Endometrium (tissue), 2 donors: ENCODE measurements around the gene RNF151.
"Not testable (repeated sequence)": the region's sequence is repeated elsewhere in the genome, so short reads cannot be mapped to it uniquely, and the experiment has no call there.

Experiments used
- FAIRE-seq: peaks from 2 replicates; lab custom pipeline; 2012; peaks lifted over from hg19 to GRCh38; lab: Jason Lieb, UNC
- donor health status: control.
- donor health status: control.

RNF151 gene

GRCh38 chr16:1939833-1940232 is 26.8 kb upstream of the RNF151 start:
- FAIRE-seq, result not testable (repeated sequence)

DNA sequence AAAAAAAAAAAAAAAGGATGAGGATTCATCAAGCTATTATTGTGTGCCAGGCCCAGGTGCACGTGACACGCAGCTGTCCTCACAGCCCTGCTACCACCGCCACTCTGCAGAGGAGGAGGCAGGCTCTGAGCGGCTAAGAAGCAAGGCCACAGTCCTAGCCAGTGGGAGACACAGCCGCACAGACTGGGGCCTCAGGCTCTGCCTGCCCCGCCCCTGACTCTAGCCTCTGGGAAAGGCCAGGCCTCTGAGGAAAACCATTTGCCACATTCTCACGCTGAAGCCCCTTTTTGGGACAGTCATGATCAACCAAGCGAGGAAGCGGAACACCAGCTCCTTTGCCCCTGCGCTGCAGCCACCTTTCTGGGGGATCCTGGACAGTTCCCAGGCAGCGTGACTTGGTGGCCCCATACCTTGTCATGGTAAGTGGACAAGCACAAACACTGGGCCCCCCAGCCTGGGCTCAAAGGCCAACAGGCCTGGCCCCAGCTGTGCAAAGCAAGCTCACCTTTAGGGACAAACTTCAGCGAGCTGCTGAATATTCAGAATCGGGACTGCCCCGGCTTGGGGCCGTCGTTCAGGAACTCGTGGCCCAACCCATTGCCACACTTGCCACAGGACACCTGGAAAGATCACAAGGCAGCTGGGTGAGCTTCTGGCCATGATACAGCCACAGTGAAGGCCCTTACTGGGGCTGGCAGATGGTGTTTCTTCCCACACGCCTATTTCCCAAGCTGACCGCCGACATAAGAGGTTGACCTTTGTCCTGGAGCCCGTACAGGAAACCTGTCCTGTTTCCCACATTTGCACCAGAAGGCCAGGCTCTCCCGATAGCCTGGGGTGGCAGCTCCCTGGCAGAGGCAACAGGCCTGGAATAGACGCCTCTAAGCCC is 26.1 kb upstream of the RNF151 start:
- FAIRE-seq, result no peak

DNA sequence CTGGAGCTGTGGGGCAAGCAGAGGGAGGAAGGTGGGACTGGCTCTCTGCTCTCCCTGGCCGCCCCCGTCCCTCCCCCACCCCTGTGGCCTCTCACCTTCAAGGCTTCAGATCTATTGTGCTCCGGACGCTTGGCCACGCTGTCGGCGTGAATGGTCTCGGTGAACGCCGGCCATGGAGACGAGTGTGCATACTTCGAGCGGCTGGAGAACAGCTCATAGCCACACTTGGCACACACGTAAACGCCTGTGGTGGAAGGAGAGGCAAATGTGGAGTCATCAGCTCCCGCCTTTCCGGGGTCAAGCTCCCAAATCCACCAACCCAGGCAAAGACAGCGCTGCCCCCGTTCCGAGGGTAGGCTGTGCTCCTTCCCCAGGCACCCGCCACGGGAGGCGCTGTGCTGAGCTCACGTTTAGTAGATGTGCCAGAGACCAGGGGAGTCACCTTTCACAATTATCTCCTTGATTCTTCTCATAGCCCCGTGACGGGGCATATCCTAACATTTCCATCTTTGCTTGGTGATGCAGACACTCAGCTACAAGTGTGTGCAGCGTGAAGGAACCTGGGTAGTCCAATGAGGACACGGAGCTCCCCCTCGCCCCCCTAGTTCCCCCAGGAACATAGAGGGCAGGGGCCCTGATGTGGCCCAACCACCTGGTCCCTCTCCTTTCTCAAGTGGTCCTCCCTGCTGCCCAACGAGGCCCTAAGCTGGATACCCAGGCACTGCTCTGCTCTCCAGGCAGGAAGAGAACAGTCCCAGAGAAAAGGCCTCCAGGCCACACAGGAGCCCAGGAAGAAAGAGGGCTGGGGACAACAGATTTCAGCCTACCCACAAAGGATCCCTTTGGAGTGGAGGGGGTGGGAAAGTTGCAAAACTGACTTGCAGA is 25.3 kb upstream of the RNF151 start:
- no peak for FAIRE-seq

DNA sequence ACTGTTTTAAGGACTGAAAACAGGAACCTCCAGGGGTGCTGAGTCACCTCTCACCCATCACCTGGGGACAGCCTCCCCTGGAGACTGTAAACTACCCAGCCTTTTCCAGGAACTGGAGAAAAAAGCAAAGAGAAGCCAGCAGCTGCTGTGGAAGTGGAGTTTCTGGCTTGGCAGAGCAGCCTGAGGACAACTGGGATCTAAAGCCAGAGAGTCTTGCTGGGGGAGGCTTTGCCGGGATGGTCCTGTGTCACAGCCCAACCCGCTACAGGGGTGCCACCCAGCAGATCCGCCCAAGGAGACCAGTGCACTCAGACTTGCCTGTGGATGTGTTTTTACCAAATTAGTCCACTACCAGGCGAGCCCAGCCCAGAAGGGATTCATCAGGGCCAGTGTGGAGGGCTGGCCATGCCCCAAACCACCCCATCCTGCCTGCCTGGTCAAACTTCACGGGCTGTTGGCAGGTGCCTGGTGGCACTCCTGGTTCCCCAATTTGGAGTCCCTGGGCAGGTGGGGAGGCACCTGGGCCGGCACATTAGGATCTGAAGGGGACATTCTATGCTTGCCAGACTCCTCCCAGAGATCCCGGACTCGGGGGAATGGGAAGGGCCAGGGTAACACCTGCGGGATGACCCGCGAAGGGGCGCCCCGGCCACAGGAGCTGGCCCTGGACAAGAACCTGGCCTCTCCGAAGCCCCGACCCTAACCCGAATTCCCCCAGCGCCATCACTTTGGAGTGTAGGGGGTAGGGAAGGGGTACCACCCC is 24.4 kb upstream of the RNF151 start:
- no peak for FAIRE-seq

DNA sequence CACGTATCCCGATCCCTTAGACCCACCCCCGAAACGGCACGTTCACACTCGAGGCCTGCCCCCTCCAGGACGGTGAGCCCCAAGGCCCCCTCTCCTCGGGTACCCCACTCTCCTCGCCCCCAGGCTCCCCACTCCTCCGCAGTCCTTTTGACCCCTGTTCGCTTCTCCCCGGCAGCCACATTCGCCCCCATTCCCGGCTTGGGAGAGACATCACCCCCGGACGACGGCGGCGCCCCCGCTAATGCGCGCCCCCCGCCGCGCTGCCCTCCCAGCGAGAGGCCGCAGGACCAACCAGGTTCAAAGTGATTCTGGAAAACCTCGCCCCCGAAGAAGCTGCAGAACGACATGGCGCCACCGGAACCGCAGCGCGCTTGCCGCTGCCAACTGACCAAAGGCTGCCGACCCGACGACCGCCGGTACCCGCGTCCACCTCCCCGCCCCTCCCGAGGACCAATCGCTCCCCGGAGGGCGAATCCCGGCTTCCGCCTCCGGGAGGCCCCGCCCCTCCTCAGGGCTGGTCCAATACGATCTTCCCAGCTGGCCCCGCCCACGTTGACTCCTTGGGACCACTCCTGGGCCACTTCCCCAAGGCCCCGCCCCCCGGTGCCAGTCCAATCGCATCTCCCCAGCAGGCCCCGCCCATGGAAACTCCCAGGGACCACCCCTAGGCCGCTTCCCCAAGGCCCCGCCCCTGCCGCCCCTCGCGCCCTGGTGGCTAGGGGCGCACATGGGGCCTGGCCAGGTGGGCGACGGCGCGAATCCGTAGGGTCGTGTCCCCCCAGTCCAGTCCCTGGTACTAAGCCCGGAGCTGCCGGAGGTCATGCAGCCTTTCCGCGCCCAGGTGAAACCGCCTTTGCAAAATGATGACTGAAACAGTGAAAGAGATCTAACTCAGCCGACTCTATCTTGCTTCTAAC is 23.6 kb upstream of the RNF151 start, which contains the start of gene MSRB1:
Gene MSRB1 (minus strand): TSS at position 390 of the 917 bp plus-strand sequence. CDS start 43 bp downstream, at position 347.
- FAIRE-seq, result peak; percentile 62

DNA sequence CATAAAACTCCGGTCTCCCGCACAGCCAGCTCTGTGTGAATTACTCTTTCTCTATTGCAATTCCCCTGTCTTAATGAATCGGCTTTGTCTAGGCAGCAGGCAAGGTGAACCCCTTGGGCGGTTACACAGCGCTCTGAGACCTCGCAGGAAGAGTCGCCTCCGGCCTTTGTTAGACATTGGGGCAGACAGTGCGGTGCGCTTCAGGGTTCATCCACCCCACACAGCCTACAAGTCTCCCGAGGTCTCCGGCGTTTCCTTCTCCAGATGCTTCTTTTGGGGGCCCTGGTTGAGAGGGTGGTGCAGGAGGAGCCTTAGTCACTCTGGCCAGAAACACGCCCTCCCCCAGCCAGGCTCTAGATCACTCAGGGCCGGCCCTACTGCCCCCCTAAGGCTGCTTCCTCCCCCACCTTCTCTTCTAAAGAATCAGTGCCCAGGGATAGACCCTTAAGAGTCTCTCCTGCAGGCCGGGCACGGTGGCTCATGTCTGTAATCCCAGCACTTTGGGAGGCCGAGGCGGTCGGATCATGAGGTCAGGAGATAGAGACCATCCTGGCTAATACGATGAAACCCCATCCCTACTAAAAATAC is 21.9 kb upstream of the RNF151 start:
- no peak for FAIRE-seq

- no peak for FAIRE-seq
Observed at GRCh38 chr16:1945559-1946391, 20.9 kb upstream of the RNF151 start.

DNA sequence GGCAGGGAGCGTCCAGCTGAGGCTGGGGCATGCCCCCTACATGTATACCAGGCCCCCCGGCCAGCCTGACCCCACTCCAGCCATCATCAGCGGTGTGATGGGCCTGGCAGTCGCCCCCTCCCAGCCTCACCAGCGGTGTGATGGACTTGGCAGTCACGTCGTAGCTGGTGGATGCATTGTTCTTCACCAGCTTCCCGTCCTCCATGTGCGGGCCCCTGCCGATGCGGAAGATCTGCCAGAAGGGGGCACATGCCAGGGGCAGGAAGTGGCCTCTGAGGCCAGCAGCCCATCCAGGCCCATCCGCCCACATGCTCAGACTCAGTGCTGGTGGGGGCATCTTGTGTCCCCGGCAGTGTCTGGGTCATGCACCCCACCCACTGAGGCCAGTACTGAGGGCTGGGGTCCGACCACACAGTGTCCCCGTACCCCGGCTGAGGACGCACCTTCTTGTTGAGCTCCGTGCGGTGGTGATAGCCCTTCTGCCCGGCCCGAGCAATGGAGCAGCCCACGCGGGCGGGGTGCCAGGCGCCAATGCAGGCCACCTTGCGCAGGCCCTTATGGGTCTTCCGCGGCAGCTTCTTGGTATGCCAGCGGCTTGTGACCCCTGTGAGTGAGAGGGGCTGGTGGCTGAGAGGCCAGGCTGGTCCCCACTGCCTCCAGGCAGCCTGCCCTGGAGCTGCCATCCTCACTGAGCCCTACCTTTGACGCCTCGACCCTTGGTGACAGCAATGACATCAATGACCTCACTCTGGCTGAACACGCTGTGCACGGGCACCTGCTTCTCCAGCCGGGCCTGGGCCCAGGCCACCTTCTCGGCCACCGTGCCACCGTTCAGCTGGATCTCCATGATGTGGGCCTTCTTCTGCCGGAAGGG is 19.9 kb upstream of the RNF151 start:
- no peak for FAIRE-seq

- FAIRE-seq, result no peak
Observed at GRCh38 chr16:1947369-1947670, 19.3 kb upstream of the RNF151 start.

DNA sequence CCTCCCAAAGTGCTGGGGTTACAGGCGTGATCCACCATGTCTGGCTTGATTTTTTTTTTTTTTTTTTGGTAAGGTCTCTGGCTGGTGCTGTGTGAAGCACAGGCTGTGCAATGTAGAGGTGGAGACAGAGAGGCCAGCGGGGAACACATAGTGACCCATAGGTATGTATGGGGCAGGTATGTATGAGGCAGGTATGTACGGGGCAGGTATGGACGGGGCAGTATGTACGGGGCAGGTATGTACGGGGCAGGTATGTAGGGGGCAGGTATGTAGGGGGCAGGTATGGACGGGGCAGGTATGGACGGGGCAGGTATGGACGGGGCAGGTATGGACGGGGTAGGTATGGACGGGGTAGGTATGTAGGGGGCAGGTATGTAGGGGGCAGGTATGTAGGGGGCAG is 17.1 kb upstream of the RNF151 start:
- FAIRE-seq, result no peak

DNA sequence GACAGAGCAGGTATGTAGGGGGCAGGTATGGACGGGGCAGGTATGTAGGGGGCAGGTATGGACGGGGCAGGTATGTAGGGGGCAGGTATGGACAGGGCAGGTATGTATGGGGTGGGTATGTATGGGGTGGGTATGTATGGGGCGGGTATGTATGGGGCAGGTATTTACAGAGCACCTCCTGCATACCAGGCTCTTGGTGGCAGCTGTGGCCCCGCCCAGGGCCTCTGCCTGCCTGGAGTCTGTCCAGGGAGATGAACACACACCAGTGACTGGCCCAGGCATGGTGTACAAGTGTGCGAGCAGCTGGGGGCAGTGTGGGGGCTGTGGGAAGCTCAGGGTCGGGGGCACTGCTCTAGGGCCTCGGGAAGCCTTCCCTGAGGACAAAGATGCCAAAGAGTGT is 16.6 kb upstream of the RNF151 start:
- FAIRE-seq, result no peak

- FAIRE-seq, result no peak
Observed at GRCh38 chr16:1950559-1950958, 16.1 kb upstream of the RNF151 start.

GRCh38 chr16:1953734-1954133 is 12.9 kb upstream of the RNF151 start:
- no peak for FAIRE-seq

DNA sequence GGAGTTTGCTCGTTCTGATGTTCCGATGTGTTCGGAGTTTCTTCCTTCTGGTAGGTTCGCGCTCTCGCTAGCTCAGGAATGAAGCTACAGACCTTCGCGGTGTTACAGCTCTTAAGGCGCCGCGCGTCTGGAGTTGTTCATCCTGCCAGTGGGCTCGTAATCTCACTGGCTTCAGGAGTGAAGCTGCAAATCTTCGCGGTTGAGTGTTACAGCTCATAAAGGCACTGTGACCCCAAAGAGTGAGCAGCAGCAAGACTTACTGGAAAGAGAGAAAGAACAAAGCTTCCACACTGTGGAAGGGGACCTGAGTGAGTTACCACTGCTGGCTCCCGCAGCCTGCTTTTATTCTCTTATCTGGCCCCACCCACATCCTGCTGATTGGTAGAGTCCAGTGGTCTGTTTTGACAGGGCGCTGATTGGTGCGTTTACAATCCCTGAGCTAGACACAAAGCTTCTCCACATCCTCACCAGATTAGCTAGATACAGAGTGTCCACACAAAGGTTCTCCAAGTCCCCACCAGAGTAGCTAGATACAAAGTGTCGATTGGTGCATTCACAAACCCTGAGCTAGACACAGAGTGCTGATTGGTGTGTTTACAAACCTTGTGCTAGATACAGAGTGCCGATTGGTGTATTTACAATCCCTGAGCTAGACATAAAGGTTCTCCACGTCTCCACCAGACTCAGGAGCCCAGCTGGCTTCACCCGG is 9.1 kb upstream of the RNF151 start:
- not testable (repeated sequence) for FAIRE-seq

- FAIRE-seq, result not testable (repeated sequence)
Observed at GRCh38 chr16:1958143-1958491, 8.5 kb upstream of the RNF151 start.

GRCh38 chr16:1958715-1959268 is 7.9 kb upstream of the RNF151 start:
- no peak for FAIRE-seq

- no peak for FAIRE-seq
Observed at GRCh38 chr16:1959269-1960039, 7.2 kb upstream of the RNF151 start, which contains the start of gene NDUFB10. NDUFB10 (plus strand) TSS chr16:1959538; CDS start chr16:1959625, 87 bp downstream.
